ENCODE measurements around the gene MDM1. TPM values are rescaled to one million over a fixed set of nuclear protein-coding genes. Genes with fewer than 3 reads are reported as not detected.
A peak's percentile ranks its signal among the peaks of the same experiment; 100 is the strongest.

MDM1 gene
- total RNA-seq, 6 donors from 2014 or later, result 3.9 to 29.3 (median 11.0) TPM

DNA sequence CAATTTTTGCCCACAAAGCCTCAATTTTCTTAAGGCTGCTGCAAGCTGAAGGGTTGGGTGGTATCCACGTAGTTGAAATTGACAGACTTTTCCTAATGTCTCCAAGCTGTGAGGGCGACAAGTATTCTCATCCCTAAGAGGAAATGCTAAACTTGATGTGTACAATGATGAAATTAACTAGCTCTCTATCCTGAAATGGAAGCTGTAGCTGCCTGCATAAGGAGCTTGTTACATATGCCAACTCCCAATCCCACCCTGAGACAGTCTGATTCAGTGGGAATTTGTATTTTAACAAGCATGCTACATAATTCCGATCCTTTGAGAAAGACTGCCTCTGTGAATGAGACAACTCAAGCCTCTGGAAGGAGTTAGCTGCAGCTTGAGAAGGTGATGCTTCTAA is 45.7 kb upstream of the MDM1 start:
- peaks cover 12 to 39% (median 29%) of the 10 kb centered on the region in 4 donors for H3K4me1 ChIP-seq
- H3K27me3 ChIP-seq, result no peaks in the 10 kb centered on the region
- H3K36me3 ChIP-seq, result no peaks in the 10 kb centered on the region
- TF ChIP-seq EP300 (IDR thresholded peaks at IDR 0.05) (no peak), POLR2AphosphoS5 (IDR thresholded peaks at IDR 0.05) (no peak), POLR2A (IDR thresholded peaks at IDR 0.05) (no peak)
- TF ChIP-seq, protein P1, sequence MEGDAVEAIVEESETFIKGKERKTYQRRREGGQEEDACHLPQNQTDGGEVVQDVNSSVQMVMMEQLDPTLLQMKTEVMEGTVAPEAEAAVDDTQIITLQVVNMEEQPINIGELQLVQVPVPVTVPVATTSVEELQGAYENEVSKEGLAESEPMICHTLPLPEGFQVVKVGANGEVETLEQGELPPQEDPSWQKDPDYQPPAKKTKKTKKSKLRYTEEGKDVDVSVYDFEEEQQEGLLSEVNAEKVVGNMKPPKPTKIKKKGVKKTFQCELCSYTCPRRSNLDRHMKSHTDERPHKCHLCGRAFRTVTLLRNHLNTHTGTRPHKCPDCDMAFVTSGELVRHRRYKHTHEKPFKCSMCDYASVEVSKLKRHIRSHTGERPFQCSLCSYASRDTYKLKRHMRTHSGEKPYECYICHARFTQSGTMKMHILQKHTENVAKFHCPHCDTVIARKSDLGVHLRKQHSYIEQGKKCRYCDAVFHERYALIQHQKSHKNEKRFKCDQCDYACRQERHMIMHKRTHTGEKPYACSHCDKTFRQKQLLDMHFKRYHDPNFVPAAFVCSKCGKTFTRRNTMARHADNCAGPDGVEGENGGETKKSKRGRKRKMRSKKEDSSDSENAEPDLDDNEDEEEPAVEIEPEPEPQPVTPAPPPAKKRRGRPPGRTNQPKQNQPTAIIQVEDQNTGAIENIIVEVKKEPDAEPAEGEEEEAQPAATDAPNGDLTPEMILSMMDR (IDR thresholded peaks at IDR 0.05), result no peak
- DNase-seq, result no peak
- ATAC-seq (ENCODE audit: low FRiP score in 2 of 2), result no peak
- no peaks in the 10 kb centered on the region for H3K9me3 ChIP-seq
- WGBS, 2 donors, result 66 to 70% methylated on average over 3 of the region's 3 CpGs
- no peak overlapping the region for H3K4me3 ChIP-seq
- no peak overlapping the region for H3K27ac ChIP-seq

- no peak overlapping the region for H3K27ac ChIP-seq
- TF ChIP-seq EP300 (IDR thresholded peaks at IDR 0.05), result no peak
- no peak for TF ChIP-seq POLR2A (IDR thresholded peaks at IDR 0.05)
- TF ChIP-seq POLR2AphosphoS5 (IDR thresholded peaks at IDR 0.05), result no peak
- TF ChIP-seq, protein P1 (IDR thresholded peaks at IDR 0.05), result no peak
- WGBS, 2 donors, result 95 to 97% methylated on average over 7 of the region's 7 CpGs
These were observed 44.7 kb upstream of the MDM1 start for GRCh38 chr12:68376901-68377300.

GRCh38 chr12:68375756-68376695 is 43.9 kb upstream of the MDM1 start:
- DNase-seq (no peak), ATAC-seq (ENCODE audit: low FRiP score in 2 of 2) (no peak)
- Histone ChIP-seq H3K4me1 (peaks cover 12 to 43% (median 27%) of the 10 kb centered on the region in 4 donors), H3K27ac (no peak overlapping the region), H3K36me3 (no peaks in the 10 kb centered on the region), H3K9me3 (no peaks in the 10 kb centered on the region), H3K4me3 (no peak overlapping the region), H3K27me3 (no peaks in the 10 kb centered on the region)
- 89 to 94% methylated on average over 4 of the region's 4 CpGs for WGBS, 2 donors
- TF ChIP-seq EP300 (IDR thresholded peaks at IDR 0.05) (no peak), POLR2A (IDR thresholded peaks at IDR 0.05) (no peak), POLR2AphosphoS5 (IDR thresholded peaks at IDR 0.05) (no peak)
- TF ChIP-seq, protein P1 (IDR thresholded peaks at IDR 0.05), result no peak

More at GRCh38 chr12:68376901-68377300, 44.7 kb upstream of the MDM1 start:
- Histone ChIP-seq H3K4me3 (no peak overlapping the region), H3K27me3 (no peaks in the 10 kb centered on the region), H3K9me3 (no peaks in the 10 kb centered on the region), H3K36me3 (no peaks in the 10 kb centered on the region), H3K4me1 (peaks cover 12 to 43% (median 30%) of the 10 kb centered on the region in 4 donors)
- ATAC-seq (ENCODE audit: low FRiP score in 2 of 2) (no peak), DNase-seq (no peak)

DNA sequence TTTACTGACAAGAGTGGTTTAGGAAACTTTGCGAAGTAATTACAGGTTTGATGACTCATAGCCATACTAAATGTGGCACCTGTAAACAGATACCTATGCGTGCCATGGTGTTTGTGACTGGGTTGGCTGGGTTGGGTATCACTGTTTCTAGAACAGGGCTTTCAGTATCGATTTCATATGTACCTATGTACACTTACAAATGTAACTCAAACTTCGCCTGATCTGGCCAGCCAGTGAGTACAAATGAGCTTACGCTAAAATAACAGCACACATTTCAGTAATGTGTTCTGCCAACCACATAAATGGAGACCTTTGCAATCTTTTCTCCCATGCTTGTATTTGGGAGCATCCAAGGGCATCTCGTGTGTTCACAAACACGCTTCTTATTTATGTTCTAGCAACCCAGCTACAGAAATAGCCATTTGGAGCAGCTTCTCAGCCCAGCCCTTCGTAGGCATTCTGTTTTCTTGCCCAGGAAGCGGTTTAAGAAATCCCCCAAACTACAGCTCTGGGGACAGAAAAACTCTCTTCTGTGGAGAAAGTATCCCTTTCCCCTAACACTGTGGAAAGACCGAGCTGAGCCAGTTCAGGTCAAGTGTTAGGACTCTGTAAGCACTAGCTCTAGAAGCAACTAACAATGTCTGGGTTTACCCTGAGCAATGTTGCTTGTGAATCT is 42.3 kb upstream of the MDM1 start:
- Histone ChIP-seq H3K9me3 (no peaks in the 10 kb centered on the region), H3K27me3 (no peaks in the 10 kb centered on the region), H3K4me1 (peaks cover 11 to 37% (median 19%) of the 10 kb centered on the region in 4 donors), H3K27ac (peak overlapping the region in 2 of 4 donors; percentile 9 to 52), H3K4me3 (no peak overlapping the region), H3K36me3 (no peaks in the 10 kb centered on the region)
- ATAC-seq (ENCODE audit: low FRiP score in 2 of 2), result peak in 1 of 2 donors; percentile 38
- TF ChIP-seq POLR2AphosphoS5 (IDR thresholded peaks at IDR 0.05), result no peak
- no peak for TF ChIP-seq EP300 (IDR thresholded peaks at IDR 0.05)
- TF ChIP-seq, protein P1 (IDR thresholded peaks at IDR 0.05), result no peak
- WGBS, 2 donors, result 82 to 93% methylated on average over 10 of the region's 10 CpGs
- DNase-seq, result no peak

Data from upper lobe of left lung (tissue), 6 donors.